Measurements from ENCODE around the gene FCRL3.
"Not testable (repeated sequence)": the region's sequence is repeated elsewhere in the genome, so short reads cannot be mapped to it uniquely, and the experiment has no call there.

FCRL3 gene

GRCh38 chr1:157700732-157701131 is at the start of gene FCRL3:
Gene FCRL3, minus strand, starts transcription at chr1:157700769. Its CDS starts 280 bp downstream, at chr1:157700489.
- DNase-seq = no peak

- no peak for DNase-seq
Measured at GRCh38 chr1:157748262-157748817, 47.8 kb upstream of the FCRL3 start.

- no peak for DNase-seq
Measured at GRCh38 chr1:157739229-157739901, 38.8 kb upstream of the FCRL3 start.

GRCh38 chr1:157735991-157736390 is 35.4 kb upstream of the FCRL3 start:
- not testable (repeated sequence) for DNase-seq

GRCh38 chr1:157734321-157734720 is 33.8 kb upstream of the FCRL3 start:
- DNase-seq = peak in 1 of 51 donors; percentile 8

GRCh38 chr1:157732755-157733154 is 32.2 kb upstream of the FCRL3 start:
- no peak for DNase-seq

GRCh38 chr1:157725221-157725577 is 24.6 kb upstream of the FCRL3 start:
- DNase-seq = no peak

GRCh38 chr1:157724537-157725220 is 24.1 kb upstream of the FCRL3 start:
- DNase-seq = no peak

- DNase-seq = no peak
Measured at GRCh38 chr1:157723157-157723556, 22.6 kb upstream of the FCRL3 start.

- DNase-seq = no peak
Measured at GRCh38 chr1:157721985-157722384, 21.4 kb upstream of the FCRL3 start.

- DNase-seq = no peak
Measured at GRCh38 chr1:157715736-157716135, 15.2 kb upstream of the FCRL3 start.

- DNase-seq = no peak
Measured at GRCh38 chr1:157711802-157712201, 11.2 kb upstream of the FCRL3 start.

GRCh38 chr1:157704878-157705277 is 4.3 kb upstream of the FCRL3 start:
- no peak for DNase-seq

- no peak for DNase-seq
Measured at GRCh38 chr1:157703981-157704380, 3.4 kb upstream of the FCRL3 start.

GRCh38 chr1:157702308-157702825 is 1.8 kb upstream of the FCRL3 start:
- DNase-seq = no peak

GRCh38 chr1:157700305-157700704 is 264 bp downstream of the FCRL3 start:
- no peak for DNase-seq

- DNase-seq = no peak
Measured at GRCh38 chr1:157697781-157698569, 2.6 kb downstream of the FCRL3 start.

- no peak for DNase-seq
Measured at GRCh38 chr1:157696966-157697628, 3.5 kb downstream of the FCRL3 start.

GRCh38 chr1:157695417-157695816 is 5.2 kb downstream of the FCRL3 start:
- no peak for DNase-seq

- peak in 1 of 51 donors; percentile 4 for DNase-seq
Measured at GRCh38 chr1:157691285-157691920, 9.2 kb downstream of the FCRL3 start.

Data from hypothalamus (tissue), 51 donors.